22Rv1 (cell line): ENCODE measurements around the gene ABHD12.

ENCODE experiments used
- CTCF ChIP-seq: fragments of 450-650 bp; IDR thresholded peaks from 2 replicates; pipeline ENCODE4 v1.5.1; 2017; ENCODE audit warnings: mild to moderate bottlenecking
- ZFX ChIP-seq: fragments of 450-650 bp; IDR thresholded peaks from 2 replicates; pipeline ENCODE4 v1.6.1; 2017; ENCODE audit warnings: antibody characterized with exemption, borderline replicate concordance

- no peak for TF ChIP-seq CTCF
- no peak for TF ChIP-seq ZFX
These were observed 98.3 kb downstream of the ABHD12 start for GRCh38 chr20:25292176-25292891.
